ENCODE results near the gene CHCHD3. TPM values are rescaled to one million over a fixed set of nuclear protein-coding genes. Genes with fewer than 3 reads are reported as not detected.

Gene CHCHD3
- total RNA-seq, 4 donors from 2014 or later, result 66.0 to 79.1 (median 70.0) TPM

DNA sequence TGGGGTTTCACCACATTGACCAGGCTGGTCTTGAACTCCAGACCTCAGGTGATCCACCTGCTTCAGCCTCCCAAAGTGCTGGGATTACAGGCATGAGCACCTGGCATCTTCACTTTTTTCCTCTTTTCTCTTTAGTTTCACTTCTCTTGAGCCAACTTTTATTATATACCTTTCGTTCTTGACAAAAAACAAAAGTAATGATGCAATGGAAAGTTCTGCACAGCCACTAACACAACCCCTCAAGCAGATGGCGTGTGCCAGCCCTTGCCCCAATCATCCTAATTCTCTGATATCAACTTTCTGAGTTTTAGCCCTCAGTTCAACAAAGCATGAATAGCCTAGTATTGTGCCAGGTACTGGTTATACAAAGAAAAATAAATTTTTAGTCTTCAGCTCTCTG is 223.6 kb downstream of the CHCHD3 start:
- DNase-seq, result no peak
- H3K4me3 ChIP-seq (replicated peaks in 1 of 3), result no peak overlapping the region
- no peak for TF ChIP-seq POLR2A (IDR thresholded peaks at IDR 0.05)
- TF ChIP-seq, protein P1, sequence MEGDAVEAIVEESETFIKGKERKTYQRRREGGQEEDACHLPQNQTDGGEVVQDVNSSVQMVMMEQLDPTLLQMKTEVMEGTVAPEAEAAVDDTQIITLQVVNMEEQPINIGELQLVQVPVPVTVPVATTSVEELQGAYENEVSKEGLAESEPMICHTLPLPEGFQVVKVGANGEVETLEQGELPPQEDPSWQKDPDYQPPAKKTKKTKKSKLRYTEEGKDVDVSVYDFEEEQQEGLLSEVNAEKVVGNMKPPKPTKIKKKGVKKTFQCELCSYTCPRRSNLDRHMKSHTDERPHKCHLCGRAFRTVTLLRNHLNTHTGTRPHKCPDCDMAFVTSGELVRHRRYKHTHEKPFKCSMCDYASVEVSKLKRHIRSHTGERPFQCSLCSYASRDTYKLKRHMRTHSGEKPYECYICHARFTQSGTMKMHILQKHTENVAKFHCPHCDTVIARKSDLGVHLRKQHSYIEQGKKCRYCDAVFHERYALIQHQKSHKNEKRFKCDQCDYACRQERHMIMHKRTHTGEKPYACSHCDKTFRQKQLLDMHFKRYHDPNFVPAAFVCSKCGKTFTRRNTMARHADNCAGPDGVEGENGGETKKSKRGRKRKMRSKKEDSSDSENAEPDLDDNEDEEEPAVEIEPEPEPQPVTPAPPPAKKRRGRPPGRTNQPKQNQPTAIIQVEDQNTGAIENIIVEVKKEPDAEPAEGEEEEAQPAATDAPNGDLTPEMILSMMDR (IDR thresholded peaks at IDR 0.05), result no peak
- no peaks in the 10 kb centered on the region for H3K4me1 ChIP-seq
- intact Hi-C loops (cut with DNase I), result no loop called here
- WGBS, 2 donors, result 95% methylated on average over 2 of the region's 2 CpGs
- H3K36me3 ChIP-seq, result no peaks in the 10 kb centered on the region
- no peak overlapping the region for H3K27ac ChIP-seq
- H3K9me3 ChIP-seq, result no peaks in the 10 kb centered on the region
- H3K27me3 ChIP-seq, result no peaks in the 10 kb centered on the region

DNA sequence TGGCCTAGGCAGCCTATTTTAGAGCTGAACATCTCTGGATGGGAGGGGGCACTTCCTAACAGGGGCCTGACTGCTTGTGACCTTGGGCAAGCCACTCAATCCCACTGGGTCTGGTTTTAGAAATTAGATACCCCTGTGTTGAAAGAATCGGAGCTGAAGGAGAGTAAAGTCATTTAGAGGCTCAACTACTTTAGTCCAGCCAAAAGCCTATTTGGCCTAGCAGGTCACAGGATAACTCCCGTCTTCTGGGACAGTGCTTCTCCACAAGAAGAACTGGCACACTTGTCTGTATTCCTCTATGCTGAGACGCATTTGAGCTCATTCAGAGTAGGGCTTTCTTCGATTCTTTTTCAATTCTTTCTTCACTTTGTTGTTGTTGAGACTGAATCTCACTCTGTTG is 224.2 kb downstream of the CHCHD3 start:
- no peak overlapping the region for H3K4me3 ChIP-seq (replicated peaks in 1 of 3)
- WGBS, 2 donors, result 95 to 98% methylated on average over 4 of the region's 4 CpGs
- H3K4me1 ChIP-seq, result no peaks in the 10 kb centered on the region
- TF ChIP-seq, protein P1 (IDR thresholded peaks at IDR 0.05), result no peak
- no peak for TF ChIP-seq POLR2A (IDR thresholded peaks at IDR 0.05)
- DNase-seq, result no peak
- no peak overlapping the region for H3K27ac ChIP-seq
- H3K27me3 ChIP-seq, result no peaks in the 10 kb centered on the region
- H3K36me3 ChIP-seq, result no peaks in the 10 kb centered on the region
- no peaks in the 10 kb centered on the region for H3K9me3 ChIP-seq
- intact Hi-C loops (cut with DNase I), result no loop called here

DNA sequence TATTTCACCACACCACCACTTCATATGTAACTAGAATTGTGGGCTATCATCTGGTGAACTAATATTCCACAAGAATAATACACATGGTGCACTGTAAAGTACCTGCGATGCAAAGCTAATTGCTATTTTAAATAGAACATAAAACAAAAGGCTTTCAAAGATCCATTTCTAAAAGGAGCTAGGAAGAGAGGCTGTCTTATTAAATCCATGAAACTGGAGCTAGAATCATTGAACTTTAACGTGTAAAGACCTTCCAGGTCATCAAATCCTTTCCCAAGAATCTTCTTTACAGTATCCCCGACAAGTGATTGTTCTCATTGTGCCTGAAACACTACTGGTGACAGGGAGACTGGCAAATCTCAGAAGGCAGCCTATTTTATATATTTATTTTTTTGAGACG is 224.9 kb downstream of the CHCHD3 start:
- no peaks in the 10 kb centered on the region for H3K36me3 ChIP-seq
- no peak overlapping the region for H3K27ac ChIP-seq
- H3K4me3 ChIP-seq (replicated peaks in 1 of 3), result no peak overlapping the region
- no peaks in the 10 kb centered on the region for H3K27me3 ChIP-seq
- TF ChIP-seq POLR2A (IDR thresholded peaks at IDR 0.05), result no peak
- TF ChIP-seq, protein P1 (IDR thresholded peaks at IDR 0.05), result no peak
- H3K9me3 ChIP-seq, result no peaks in the 10 kb centered on the region
- intact Hi-C loops (cut with DNase I), result no loop called here
- H3K4me1 ChIP-seq, result no peaks in the 10 kb centered on the region
- no peak for DNase-seq
- 91 to 96% methylated on average over 4 of the region's 4 CpGs for WGBS, 2 donors

DNA sequence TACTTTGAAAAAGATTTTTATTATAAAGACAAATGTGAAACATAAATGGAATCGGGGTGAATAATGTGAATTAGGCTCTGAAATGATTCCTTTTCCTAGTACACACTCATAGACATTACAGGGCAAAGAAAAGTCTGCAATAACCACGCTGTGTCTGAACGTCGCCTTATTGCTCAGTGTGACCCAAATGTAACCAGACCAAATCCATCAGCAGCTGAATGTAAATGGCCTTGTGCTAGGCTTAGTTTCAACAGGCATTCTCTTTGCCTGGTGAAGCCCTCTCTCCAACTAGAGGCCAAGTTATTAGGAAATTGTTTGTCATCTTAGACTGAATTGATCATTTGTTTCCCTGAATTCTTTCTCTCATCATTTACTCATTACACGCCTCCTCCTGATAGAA is 225.5 kb downstream of the CHCHD3 start:
- no peaks in the 10 kb centered on the region for H3K27me3 ChIP-seq
- no peak overlapping the region for H3K27ac ChIP-seq
- H3K9me3 ChIP-seq, result no peaks in the 10 kb centered on the region
- no peak overlapping the region for H3K4me3 ChIP-seq (replicated peaks in 1 of 3)
- no peaks in the 10 kb centered on the region for H3K36me3 ChIP-seq
- DNase-seq, result no peak
- 94 to 97% methylated on average over 5 of the region's 5 CpGs for WGBS, 2 donors
- intact Hi-C loops (cut with DNase I), result no loop called here
- no peaks in the 10 kb centered on the region for H3K4me1 ChIP-seq
- TF ChIP-seq POLR2A (IDR thresholded peaks at IDR 0.05), result no peak
- TF ChIP-seq, protein P1 (IDR thresholded peaks at IDR 0.05), result no peak

DNA sequence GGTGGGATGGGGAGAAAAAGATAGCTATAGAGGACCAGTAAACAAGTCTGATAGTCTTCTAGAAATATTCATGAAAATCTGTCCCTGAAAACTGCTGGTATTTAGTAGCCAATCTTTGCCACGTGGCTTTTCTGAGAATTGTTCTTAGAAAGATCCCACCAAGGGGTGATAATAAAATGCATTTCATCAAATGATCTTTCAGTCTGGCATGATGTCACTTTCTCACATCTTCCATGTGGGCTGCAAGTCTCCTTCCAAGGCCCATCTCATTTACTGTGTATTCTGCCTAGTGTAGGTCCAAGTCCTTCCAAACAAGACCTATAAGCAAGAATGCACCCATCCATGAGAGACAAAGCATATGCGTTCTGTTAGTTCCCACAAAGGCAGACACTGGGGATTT is 226.0 kb downstream of the CHCHD3 start:
- H3K27me3 ChIP-seq, result no peaks in the 10 kb centered on the region
- no peaks in the 10 kb centered on the region for H3K9me3 ChIP-seq
- no peak for DNase-seq
- WGBS, 2 donors, result 93 to 94% methylated on average over 2 of the region's 2 CpGs
- TF ChIP-seq POLR2A (IDR thresholded peaks at IDR 0.05), result no peak
- TF ChIP-seq, protein P1 (IDR thresholded peaks at IDR 0.05), result no peak
- no peaks in the 10 kb centered on the region for H3K36me3 ChIP-seq
- H3K27ac ChIP-seq, result no peak overlapping the region
- intact Hi-C loops (cut with DNase I), result no loop called here
- H3K4me3 ChIP-seq (replicated peaks in 1 of 3), result no peak overlapping the region
- no peaks in the 10 kb centered on the region for H3K4me1 ChIP-seq

All from thyroid gland (tissue), 4 donors.